ENCODE data around the gene VAMP5.
"Not testable (repeated sequence)": the region's sequence is repeated elsewhere in the genome, so short reads cannot be mapped to it uniquely, and the experiment has no call there.

GRCh38 chr2:85544915-85545779 is 39.1 kb upstream of the VAMP5 start:
- not testable (repeated sequence) for TF ChIP-seq GATA2 (IDR thresholded peaks at IDR 0.05; ENCODE audit: insufficient read depth, insufficient read length, low read depth, low read length); CTCF (IDR thresholded peaks at IDR 0.05; ENCODE audit: extremely low read depth in 1 of 2, insufficient read depth in 1 of 2, low read depth in 1 of 2, low read length in 2 of 2); POLR2A (IDR thresholded peaks at IDR 0.05; ENCODE audit: low read depth, low read length); MYC (IDR thresholded peaks at IDR 0.05; ENCODE audit: low read depth, low read length); POLR2AphosphoS5 (IDR thresholded peaks at IDR 0.05; ENCODE audit: insufficient read depth, low read depth, low read length)
